ENCODE data around the gene ARFGAP3. TPM values are rescaled to one million over a fixed set of nuclear protein-coding genes. Genes with fewer than 3 reads are reported as not detected.

Gene ARFGAP3
- total RNA-seq, 1 experiment from 2014 or later = 15.0 TPM

DNA sequence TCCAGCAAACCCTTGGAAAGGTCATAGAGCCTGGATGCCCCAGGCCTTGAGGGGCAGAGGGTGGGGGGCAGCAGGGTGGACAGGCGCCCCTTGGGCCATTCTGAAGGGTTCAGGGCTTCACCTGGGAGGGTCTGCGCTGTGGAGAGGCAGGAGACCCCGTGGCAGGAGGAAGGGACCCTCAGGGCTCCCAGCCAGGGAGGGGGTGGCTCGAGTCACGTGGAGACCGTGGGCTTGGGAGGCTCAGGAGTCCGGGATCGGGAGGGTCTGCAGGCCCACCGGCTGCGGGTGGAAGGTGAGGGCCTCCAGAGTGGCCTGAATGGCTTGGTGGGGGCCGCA lies 87.9 kb downstream of the ARFGAP3 start:
- H4K5ac ChIP-seq (ENCODE audit: insufficient read length, low read depth, low read length) = no peak overlapping the region
- H3K4me1 Mint-ChIP-seq = peaks cover 9 to 18% of the 10 kb centered on the region in 2 experiments; a peak in 3 of 4 replicates
- no peak overlapping the region for H2AK5ac ChIP-seq (ENCODE audit: insufficient read length, low read length)
- H3K27me3 Mint-ChIP-seq (ENCODE audit: low read depth) = peaks cover 2% of the 10 kb centered on the region
- no peaks in the 10 kb centered on the region for H3K36me3 Mint-ChIP-seq (ENCODE audit: insufficient read depth in 1 of 3, low read depth in 3 of 3)
- no peaks in the 10 kb centered on the region for H3K79me1 ChIP-seq (ENCODE audit: insufficient read depth, low read depth, low read length, poor library complexity, severe bottlenecking)
- H3K4me2 ChIP-seq (ENCODE audit: insufficient read depth, insufficient read length, low read length) = no peak overlapping the region
- H3K9me3 Mint-ChIP-seq = no peaks in the 10 kb centered on the region; a peak in 1 of 5 replicates
- no peak for DNase-seq
- H3K56ac ChIP-seq (ENCODE audit: insufficient read length, low read depth, low read length) = no peak overlapping the region
- no peak overlapping the region for H4K91ac ChIP-seq (ENCODE audit: insufficient read length, low read depth, low read length)
- H3K4me1 ChIP-seq (ENCODE audit: insufficient read depth, low read length) = no peaks in the 10 kb centered on the region
- no peak overlapping the region for H3K9ac ChIP-seq (ENCODE audit: extremely low read depth, insufficient read length, low read length)
- no peak overlapping the region for H3K18ac ChIP-seq (ENCODE audit: insufficient read length, low read depth, low read length)
- H2BK12ac ChIP-seq (ENCODE audit: insufficient read length, low read depth, low read length) = no peak overlapping the region
- H3K27ac Mint-ChIP-seq = no peak overlapping the region
- H2BK5ac ChIP-seq (ENCODE audit: insufficient read length, low read length) = no peak overlapping the region
- no peak overlapping the region for H2BK120ac ChIP-seq (ENCODE audit: low read depth, low read length, poor library complexity, severe bottlenecking)
- H2BK15ac ChIP-seq (ENCODE audit: low read depth, low read length) = no peak overlapping the region
- H3T11ph ChIP-seq (ENCODE audit: low read length) = no peak overlapping the region
- H3K4ac ChIP-seq (ENCODE audit: low read depth, low read length) = no peak overlapping the region
- H2AFZ ChIP-seq (ENCODE audit: low read length) = no peak overlapping the region
- no peaks in the 10 kb centered on the region for H3K27me3 ChIP-seq (ENCODE audit: insufficient read depth, low read length)
- H3K14ac ChIP-seq (ENCODE audit: insufficient read depth, low read length) = no peak overlapping the region
- H4K8ac ChIP-seq (replicated peaks; ENCODE audit: insufficient read length, low read depth, low read length) = no peak overlapping the region
- H4K20me1 ChIP-seq (ENCODE audit: control insufficient read depth, insufficient read depth, insufficient read length) = no peaks in the 10 kb centered on the region
- no CpG with 5 or more reads among the region's 11 CpGs for WGBS (ENCODE audit: extremely low coverage, insufficient read length, low lambda C conversion rate)
- H3K27ac ChIP-seq (ENCODE audit: insufficient read length, low read depth, low read length) = no peak overlapping the region
- TF ChIP-seq, protein P1, sequence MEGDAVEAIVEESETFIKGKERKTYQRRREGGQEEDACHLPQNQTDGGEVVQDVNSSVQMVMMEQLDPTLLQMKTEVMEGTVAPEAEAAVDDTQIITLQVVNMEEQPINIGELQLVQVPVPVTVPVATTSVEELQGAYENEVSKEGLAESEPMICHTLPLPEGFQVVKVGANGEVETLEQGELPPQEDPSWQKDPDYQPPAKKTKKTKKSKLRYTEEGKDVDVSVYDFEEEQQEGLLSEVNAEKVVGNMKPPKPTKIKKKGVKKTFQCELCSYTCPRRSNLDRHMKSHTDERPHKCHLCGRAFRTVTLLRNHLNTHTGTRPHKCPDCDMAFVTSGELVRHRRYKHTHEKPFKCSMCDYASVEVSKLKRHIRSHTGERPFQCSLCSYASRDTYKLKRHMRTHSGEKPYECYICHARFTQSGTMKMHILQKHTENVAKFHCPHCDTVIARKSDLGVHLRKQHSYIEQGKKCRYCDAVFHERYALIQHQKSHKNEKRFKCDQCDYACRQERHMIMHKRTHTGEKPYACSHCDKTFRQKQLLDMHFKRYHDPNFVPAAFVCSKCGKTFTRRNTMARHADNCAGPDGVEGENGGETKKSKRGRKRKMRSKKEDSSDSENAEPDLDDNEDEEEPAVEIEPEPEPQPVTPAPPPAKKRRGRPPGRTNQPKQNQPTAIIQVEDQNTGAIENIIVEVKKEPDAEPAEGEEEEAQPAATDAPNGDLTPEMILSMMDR (conservative IDR thresholded peaks at IDR 0.05) = no peak
- no peaks in the 10 kb centered on the region for H3K79me2 ChIP-seq (ENCODE audit: insufficient read depth, low read length)
- H3K9me3 ChIP-seq (ENCODE audit: control insufficient read depth, low read depth, low read length) = no peaks in the 10 kb centered on the region
- H3K4me3 Mint-ChIP-seq = no peak overlapping the region
- H3K23me2 ChIP-seq (ENCODE audit: insufficient read length, low read depth, low read length, poor library complexity, severe bottlenecking) = no peaks in the 10 kb centered on the region
- H2BK20ac ChIP-seq (ENCODE audit: low read depth, low read length, poor library complexity, severe bottlenecking) = no peak overlapping the region
- no peak overlapping the region for H3K23ac ChIP-seq (ENCODE audit: insufficient read length, low read depth, low read length)

Data from H9 (cell line).